ENCODE data around the gene WSCD2. TPM values are rescaled to one million over a fixed set of nuclear protein-coding genes. Genes with fewer than 3 reads are reported as not detected.

Gene WSCD2
- total RNA-seq, 3 donors from 2014 or later: 0.33 to 0.48 (median 0.44) TPM

- no peaks in the 10 kb centered on the region for H3K36me3 ChIP-seq
- no peak overlapping the region for H3K27ac ChIP-seq
Observed at GRCh38 chr12:108231109-108231905, 102.2 kb downstream of the WSCD2 start.

GRCh38 chr12:108231909-108232434 lies 102.9 kb downstream of the WSCD2 start:
- no peaks in the 10 kb centered on the region for H3K4me1 ChIP-seq
- intact Hi-C loops (cut with DNase I; ENCODE audit: low total_unique reads): loop anchor here (5.0 kb wide), 1 partner anchor 120 kb away; no protein-coding TSS in a partner anchor
- no peak overlapping the region for H3K27ac ChIP-seq
- no peaks in the 10 kb centered on the region for H3K9me3 ChIP-seq
- DNase-seq (ENCODE audit: low spot score in 2 of 2): no peak
- H3K4me3 ChIP-seq: no peak overlapping the region
- TF ChIP-seq POLR2AphosphoS5 (IDR thresholded peaks at IDR 0.05) (no peak), POLR2A (IDR thresholded peaks at IDR 0.05) (no peak), CTCF (IDR thresholded peaks at IDR 0.05) (no peak)
- H3K27me3 ChIP-seq: no peaks in the 10 kb centered on the region
- no peaks in the 10 kb centered on the region for H3K36me3 ChIP-seq

More at GRCh38 chr12:108231109-108231905, 102.2 kb downstream of the WSCD2 start:
- no peaks in the 10 kb centered on the region for H3K9me3 ChIP-seq
- H3K4me1 ChIP-seq: no peaks in the 10 kb centered on the region
- intact Hi-C loops (cut with DNase I; ENCODE audit: low total_unique reads): loop anchor here (5.0 kb wide), 1 partner anchor 121 kb away; no protein-coding TSS in a partner anchor
- DNase-seq (ENCODE audit: low spot score in 2 of 2): no peak
- H3K27me3 ChIP-seq: no peaks in the 10 kb centered on the region
- no peak overlapping the region for H3K4me3 ChIP-seq
- TF ChIP-seq POLR2A (IDR thresholded peaks at IDR 0.05) (no peak), POLR2AphosphoS5 (IDR thresholded peaks at IDR 0.05) (no peak), CTCF (IDR thresholded peaks at IDR 0.05) (no peak)

- no peak overlapping the region for H3K4me3 ChIP-seq
- no peaks in the 10 kb centered on the region for H3K4me1 ChIP-seq
- no peaks in the 10 kb centered on the region for H3K27me3 ChIP-seq
- DNase-seq (ENCODE audit: low spot score in 2 of 2): peak in 1 of 2 donors; percentile 18
- no peaks in the 10 kb centered on the region for H3K9me3 ChIP-seq
- H3K36me3 ChIP-seq: no peaks in the 10 kb centered on the region
- H3K27ac ChIP-seq: no peak overlapping the region
- intact Hi-C loops (cut with DNase I; ENCODE audit: low total_unique reads): loop anchor here (5.0 kb wide), 1 partner anchor 120 kb away; no protein-coding TSS in a partner anchor
- TF ChIP-seq POLR2AphosphoS5 (IDR thresholded peaks at IDR 0.05) (no peak), CTCF (IDR thresholded peaks at IDR 0.05) (no peak), POLR2A (IDR thresholded peaks at IDR 0.05) (no peak)
Observed at GRCh38 chr12:108232565-108232964, 103.5 kb downstream of the WSCD2 start.

- peaks cover 0 to 3% of the 10 kb centered on the region in 2 donors for H3K27me3 ChIP-seq
- no peak for DNase-seq (ENCODE audit: low spot score in 2 of 2)
- H3K9me3 ChIP-seq: no peaks in the 10 kb centered on the region
- H3K4me3 ChIP-seq: no peak overlapping the region
- no peaks in the 10 kb centered on the region for H3K36me3 ChIP-seq
- no peak overlapping the region for H3K27ac ChIP-seq
- TF ChIP-seq POLR2A (IDR thresholded peaks at IDR 0.05) (no peak), CTCF (IDR thresholded peaks at IDR 0.05) (no peak)
- intact Hi-C loops (cut with DNase I; ENCODE audit: low total_unique reads): loop anchor here (5.0 kb wide), 1 partner anchor 118 kb away; no protein-coding TSS in a partner anchor
- H3K4me1 ChIP-seq: no peaks in the 10 kb centered on the region
Observed at GRCh38 chr12:108234158-108234557, 105.1 kb downstream of the WSCD2 start.

Measured in breast epithelium (tissue), 4 donors.